GM19351 (cell line): ENCODE results near the gene TGM2.

Source experiments
- ATAC-seq: cut with Tn5 transposase; IDR thresholded peaks from one replicate; pipeline ENCODE4 v1.9.1; 2021; ENCODE audit warnings: mild to moderate bottlenecking, moderate library complexity; ENCODE audit not compliant: unreplicated experiment

TGM2 gene

DNA sequence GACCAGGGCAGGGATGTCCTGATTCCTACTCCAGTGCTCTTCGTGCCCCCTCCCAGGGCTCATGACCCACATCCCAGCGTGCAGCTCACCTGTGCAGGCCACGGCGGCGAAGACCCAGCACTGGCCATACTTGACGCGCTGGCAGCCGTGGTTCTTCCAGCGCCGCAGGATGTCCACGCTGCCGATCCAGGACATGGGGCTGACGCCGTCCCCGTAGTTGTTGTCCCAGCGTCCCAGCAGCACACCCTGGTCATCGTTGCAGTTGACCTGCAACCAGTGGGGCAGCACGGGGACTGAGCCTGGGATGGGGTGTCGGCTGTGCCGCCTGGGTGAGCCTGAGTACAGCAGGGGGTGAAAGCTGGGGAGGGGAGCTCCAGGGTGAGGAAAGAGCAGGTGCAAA is 18.4 kb downstream of the TGM2 start:
- ATAC-seq, result no peak

- no peak for ATAC-seq
Measured at GRCh38 chr20:38146156-38146555, 18.9 kb downstream of the TGM2 start.

DNA sequence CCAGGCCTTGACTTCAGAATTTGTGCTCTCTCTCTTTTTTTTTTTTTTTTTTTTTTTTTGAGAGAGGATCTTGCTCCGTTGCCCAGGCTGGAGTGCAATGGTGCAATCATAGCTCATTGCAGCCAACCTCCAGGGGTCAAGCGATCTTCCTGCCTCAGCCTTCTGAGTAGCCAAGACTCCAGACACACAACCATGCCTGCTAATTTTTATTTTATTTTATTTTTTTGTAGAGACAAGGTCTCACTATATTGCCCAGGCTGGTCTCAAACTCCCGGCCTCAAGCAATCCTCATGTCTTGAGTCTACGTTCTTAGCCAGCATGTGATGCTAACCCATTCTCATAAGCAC is 19.4 kb downstream of the TGM2 start:
- no peak for ATAC-seq

DNA sequence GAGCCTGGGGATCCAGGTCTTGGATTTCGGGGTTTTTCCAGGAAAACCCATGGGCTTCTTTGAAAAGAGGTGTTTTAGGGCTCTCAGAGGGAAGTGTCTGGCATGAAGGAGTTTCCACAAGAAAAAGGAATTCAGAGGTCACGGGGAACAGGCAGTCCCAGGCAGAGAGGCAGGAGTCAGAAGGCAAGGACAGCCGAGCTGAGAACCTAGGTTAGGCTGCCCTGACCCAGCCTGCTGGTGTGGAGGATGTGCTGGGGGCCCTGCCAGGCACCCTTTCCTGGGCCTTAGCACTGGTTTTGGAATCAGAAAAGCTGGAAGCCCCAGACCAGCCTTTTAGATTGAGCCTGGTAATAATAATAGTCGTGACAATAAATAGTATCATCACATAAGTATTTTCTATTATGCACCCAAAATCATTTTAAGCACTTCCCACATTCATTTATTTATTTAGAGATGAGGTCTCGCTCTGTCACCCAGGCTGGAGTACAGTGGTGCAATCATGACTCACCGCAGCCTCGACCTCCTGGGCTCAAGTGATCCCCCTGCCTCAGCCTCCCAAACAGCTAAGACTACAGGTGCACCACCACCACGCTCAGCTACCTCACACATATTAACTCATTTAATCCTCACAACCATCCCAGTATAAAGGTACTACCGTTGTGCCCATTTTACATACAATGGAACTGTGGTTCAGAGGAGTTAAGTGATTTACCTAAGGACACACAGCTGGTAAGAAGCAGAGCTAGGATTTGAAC is 19.9 kb downstream of the TGM2 start:
- ATAC-seq, result no peak

GRCh38 chr20:38144598-38144973 is 20.5 kb downstream of the TGM2 start:
- ATAC-seq, result no peak

DNA sequence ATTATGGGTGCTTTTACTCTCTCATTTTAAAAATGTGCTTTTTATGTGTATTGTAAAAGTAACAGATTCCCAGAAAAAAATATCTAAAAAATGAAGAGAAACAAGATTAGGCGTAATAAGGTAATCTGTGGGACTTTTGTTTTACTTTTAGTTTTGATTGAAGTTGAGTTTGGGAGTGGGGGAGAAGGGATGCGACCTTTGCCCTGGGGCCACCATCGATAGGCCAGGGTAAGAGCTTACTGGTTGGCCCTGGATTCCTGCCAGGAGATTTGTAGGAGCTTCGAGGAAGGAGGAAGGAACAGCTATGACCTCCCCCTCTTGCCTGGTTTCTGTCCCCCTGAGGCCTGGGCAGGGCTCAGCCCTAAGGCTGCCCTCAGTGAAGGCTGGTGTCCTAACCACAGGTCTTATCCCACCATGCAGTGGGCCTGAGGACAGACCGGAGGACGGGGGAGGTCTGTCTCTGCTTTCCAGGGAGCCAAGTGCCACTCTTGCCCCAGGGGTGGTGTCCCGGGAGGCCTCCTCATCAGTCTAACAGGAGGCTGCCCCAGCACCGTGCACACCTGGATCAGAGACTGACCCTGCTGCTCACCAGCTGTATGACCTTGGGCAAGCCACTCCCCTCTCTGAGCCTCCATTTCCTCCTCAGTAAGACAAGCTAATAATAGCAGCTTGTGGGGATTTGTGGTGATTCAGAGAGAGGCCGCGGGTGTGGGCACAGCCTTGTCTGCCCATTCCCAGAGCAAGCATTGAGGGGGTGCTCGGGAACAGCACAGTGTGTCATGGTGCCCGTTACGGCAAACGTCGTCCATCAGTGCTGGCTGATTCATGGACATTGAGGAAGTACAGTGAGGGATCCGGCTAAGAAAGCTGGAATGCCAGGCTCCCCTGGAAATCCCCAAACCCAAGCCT is 21.2 kb downstream of the TGM2 start:
- no peak for ATAC-seq

DNA sequence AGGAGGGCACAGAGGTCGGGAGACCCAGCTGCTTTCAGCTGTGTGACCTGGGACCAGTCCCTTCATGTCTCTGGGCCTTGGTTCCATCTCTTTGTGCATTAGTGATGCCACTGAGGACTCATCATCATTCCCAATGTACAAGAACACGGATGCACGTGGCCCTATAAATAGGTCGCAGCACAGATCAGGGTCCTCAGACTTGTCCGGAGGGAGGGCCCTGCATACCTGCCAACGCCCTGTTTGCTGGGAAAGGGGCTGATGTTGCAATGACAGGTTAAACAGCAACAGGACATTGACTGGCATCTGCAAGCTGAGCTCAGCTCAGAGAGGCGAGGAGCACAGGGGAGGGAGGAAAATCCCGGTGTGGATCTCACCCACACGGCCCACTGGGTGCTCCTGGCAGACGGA is 21.8 kb downstream of the TGM2 start:
- no peak for ATAC-seq

- ATAC-seq, result no peak
Measured at GRCh38 chr20:38141889-38142494, 23.1 kb downstream of the TGM2 start.

DNA sequence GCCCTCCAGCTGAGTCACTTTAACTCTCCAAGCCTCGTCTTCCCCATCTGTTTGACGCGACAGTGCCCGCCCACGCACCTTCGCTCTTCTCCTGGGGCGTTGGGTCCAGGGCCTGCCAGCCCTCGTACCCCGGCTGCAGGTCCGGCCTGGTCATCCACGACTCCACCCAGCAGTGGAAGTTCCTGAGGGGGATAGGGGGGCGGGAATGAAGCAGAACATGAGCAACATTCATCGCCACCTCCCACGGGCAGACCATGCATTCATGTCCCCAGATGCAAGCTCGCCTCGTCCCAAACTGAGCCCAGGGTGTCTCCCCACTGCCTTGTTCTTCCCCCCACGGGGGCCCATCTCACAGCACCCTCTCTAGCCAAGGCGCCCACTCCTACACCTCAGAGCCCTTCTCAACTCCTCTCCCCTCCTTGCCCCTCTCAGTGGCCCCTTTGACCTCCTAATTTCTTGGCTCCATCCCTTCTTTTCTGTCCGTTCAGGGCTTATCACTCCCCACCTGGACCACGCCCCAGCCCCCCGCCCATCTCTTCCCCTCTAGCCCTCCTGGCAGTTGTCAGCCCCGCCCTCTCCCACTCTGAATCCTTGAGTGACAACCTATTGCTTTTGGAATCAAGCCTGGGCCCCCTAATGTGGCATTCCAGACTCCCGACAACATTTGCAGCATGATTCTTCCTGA is 23.7 kb downstream of the TGM2 start:
- no peak for ATAC-seq

- ATAC-seq, result no peak
Measured at GRCh38 chr20:38139977-38140753, 24.9 kb downstream of the TGM2 start.

DNA sequence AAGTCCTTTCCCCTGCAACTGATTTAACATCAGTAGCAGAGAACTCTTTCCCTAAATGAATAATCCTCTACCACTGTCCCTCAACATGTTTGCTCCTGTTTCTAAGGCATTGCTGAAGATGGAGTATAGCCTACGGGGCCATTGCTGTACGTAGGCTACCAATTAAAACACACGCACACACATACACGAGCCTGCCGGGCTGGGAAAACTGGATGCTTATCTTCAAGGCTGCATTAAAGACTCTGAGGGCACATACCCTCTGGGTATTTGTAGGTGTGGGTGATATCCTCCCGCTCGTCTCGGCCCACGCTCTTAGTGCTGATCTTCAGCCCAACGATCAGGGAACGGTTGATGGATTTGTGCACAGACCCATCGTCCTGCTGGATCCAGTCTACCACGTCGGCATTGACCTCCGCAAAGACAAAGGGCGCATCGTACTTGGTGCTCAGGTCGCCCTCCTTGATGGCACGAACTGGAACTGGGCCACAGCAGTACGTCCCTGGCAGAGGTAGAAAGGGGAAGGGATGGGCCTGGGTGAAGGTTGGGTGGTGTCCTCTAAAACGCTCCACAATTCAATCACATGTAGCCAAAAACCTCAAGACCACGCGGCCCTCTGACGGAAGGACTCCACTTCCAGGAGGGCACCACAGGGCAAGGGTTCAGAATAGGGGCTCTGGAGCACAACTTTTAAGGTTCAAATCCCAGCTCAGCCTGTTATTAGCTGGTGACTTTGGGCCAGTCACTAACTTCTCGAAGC is 25.7 kb downstream of the TGM2 start:
- no peak for ATAC-seq

- no peak for ATAC-seq
Measured at GRCh38 chr20:38138086-38138778, 26.8 kb downstream of the TGM2 start.

- no peak for ATAC-seq
Measured at GRCh38 chr20:38137441-38138037, 27.5 kb downstream of the TGM2 start.

DNA sequence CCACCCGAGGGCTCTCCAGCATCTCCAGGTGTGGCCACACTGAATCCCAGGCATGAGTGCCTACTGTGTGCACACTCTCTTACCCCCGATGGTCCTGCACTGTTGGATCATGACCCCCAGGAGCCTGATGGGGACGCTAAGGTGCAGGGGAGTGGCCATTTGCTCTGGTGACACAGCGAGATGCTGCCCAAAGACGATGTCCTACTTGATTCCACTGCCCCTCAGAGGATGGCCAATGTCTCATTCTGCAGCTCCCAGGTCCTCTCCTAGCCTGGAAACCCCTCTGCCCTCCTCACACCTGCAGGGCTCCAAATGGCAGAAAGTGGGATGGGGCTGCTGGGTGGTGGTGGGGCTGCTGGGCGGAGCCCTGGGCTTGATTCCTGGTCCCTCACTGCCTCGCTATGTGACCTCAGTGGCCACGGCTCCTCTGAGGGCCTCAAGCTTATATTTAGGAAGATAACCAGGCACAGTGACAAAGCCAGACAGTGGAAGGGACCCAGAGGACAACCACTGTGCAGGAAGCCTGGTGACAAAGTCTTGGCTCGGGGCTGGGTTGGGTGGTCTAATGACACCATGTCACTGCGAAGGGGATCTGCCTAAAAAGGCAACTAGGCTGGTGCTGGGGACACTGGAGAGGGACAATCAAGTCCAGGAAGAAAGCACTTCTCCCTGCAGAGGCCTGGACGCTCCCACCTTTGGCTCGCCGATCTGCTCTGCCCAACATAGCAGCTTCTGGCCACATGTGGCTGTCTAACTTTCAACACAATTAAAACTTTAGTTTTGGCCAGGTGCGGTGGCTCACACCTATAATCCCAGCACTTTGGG is 28.4 kb downstream of the TGM2 start:
- no peak for ATAC-seq

GRCh38 chr20:38135651-38136420 is 29.2 kb downstream of the TGM2 start:
- no peak for ATAC-seq

DNA sequence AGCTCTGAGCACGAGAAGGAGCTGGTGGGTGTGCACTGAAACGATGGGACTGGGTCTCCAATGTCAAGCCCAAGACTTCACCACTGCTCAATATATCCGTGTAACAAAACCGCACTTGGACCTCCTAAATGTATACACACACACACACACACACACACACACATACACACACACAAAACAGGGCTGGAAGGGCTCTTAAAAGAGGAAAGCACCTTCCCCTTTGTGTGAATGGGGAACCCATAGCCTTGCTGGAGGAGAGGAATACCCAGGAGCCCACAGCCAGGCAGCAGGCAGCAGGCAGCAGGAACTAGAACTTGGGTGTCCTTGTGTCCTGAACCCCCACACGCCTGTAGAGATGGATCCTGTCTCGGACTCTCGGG is 29.8 kb downstream of the TGM2 start:
- no peak for ATAC-seq
